Hematopoietic multipotent progenitor cell treated with erythropoietin and hydrocortisone succinate and interleukin-3 and kit ligand, for 15 days (in vitro differentiated cells): ENCODE data around the gene DLL4.

Experiments
- DNase-seq: peaks from one replicate; pipeline ENCODE4 v3.0.0-alpha.2; 2015; ENCODE audit warnings: low spot score

DLL4 gene

DNA sequence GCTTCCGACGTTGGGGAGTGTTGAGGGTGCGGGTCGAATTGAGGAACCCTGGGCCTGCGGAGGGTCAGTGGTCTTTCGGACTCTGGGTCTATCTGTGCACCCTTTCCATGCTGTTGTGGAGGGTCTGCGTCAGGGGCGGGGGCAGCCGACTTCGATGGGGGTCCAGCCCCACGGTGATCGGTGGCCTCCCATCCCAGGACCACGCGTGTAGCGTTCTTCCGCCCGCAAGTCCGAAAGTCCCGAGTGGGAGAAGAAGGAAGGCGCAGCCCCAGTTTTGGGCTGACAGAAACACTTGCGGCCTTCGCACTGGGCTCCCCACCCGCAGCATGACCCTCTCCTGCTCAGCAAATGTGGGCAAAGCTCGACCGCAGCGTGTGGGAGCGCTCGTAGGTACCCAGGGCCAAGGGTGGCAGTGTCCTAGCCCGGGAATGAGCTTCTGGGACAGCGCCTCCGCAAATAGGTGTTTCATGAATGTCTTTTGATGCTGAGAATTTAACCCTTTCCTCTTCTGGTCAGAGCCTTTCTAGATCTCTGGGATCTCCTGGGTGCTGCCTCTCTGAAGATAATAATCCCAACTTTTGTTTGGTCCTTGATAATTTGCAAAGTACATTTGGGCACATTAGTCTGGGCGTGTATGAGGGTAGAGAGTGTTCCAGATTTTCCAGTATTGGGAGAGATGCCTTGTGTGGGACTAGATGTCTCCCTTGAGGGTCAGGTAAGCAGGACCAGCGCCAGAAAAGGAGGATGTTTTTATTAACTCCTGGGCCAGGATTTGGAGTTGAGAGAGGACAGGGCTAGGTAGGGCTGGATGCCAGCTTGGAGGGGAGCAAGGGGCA lies 2.3 kb upstream of the DLL4 start:
- DNase-seq = no peak

- DNase-seq = no peak
Observed at GRCh38 chr15:40927495-40927872, 1.7 kb upstream of the DLL4 start.

- DNase-seq = no peak
Observed at GRCh38 chr15:40927873-40928806, 1.0 kb upstream of the DLL4 start.

DNA sequence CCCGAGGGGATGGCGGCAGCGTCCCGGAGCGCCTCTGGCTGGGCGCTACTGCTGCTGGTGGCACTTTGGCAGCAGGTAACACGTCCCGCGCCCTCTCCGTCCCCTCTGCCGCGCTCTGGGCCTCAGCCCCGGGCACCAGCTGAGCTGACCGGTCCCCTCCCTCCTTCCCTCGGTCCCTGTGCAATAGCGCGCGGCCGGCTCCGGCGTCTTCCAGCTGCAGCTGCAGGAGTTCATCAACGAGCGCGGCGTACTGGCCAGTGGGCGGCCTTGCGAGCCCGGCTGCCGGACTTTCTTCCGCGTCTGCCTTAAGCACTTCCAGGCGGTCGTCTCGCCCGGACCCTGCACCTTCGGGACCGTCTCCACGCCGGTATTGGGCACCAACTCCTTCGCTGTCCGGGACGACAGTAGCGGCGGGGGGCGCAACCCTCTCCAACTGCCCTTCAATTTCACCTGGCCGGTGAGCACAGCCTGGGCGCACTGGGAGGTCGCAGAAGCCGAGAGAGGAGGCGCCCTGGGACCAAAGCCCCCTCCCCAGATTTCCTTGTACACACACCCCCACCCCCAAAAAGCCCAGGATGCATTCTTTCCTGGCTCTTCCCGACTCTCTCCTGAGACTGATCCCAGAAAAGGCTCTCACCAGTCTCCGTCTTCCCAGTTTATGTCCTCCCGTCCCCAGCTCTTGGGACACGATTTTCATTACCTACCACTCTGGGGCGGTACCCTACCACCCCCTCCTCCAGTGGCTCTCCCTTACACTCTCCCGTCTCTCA lies 705 bp downstream of the DLL4 start:
- no peak for DNase-seq

GRCh38 chr15:40930430-40931299 lies 1.5 kb downstream of the DLL4 start:
- DNase-seq = peak; percentile 14

- no peak for DNase-seq
Observed at GRCh38 chr15:40931300-40932142, 2.4 kb downstream of the DLL4 start.

GRCh38 chr15:40932156-40932555 lies 3.0 kb downstream of the DLL4 start:
- no peak for DNase-seq

DNA sequence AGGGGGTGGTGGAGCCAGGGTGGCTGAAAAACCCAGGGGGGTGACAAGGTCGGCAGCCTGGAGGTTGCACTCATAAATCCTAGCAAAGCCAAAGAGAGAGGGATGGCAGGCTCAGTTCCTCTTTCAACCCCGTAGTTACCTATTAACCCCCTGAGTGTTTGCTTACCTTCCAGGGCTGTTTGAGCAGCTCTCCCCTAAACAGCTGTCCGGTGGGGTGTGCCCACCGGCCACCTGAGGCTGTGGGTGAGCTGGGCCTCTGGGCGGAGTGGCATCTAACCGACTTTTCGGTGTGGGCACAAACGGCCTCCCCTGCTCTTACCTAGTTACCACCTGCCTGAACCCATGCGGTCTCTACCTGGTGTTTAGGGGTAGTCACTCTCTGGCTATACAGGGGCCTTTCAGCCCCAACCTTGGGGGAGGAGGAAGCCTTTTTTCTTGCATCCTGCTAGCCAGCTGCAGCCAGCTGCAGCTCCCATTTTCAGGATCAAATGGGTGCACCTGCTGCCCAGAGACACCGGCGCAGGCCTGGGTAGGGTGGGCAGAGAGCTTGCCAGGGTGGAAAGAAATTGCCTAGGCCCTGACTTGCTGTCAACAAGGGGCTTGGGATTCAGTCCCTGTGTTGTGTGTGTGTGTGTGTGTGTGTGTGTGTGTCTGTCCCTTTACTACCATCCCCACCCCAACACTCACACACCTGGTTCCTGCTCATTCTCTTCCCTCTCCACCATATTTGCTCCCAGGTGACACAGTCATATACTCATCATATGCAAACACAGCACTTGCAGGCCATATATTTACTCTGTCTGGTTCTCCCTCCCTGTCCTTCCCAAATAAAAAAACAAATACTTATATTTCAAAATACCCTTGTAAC lies 3.7 kb downstream of the DLL4 start:
- no peak for DNase-seq

- DNase-seq = no peak
Observed at GRCh38 chr15:40933517-40933902, 4.4 kb downstream of the DLL4 start.

DNA sequence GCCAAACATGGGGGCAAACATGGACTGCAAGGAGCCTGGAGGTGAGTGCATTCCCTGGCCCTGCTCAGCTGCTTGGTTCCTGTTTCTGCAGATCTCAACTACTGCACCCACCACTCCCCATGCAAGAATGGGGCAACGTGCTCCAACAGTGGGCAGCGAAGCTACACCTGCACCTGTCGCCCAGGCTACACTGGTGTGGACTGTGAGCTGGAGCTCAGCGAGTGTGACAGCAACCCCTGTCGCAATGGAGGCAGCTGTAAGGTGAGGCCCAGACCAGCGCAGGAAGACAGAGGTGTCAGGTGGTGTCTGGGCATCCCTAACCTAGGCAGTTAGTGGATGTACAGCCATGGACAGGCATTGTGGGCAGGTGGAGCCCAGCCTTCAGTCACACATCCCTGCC lies 5.3 kb downstream of the DLL4 start:
- no peak for DNase-seq

DNA sequence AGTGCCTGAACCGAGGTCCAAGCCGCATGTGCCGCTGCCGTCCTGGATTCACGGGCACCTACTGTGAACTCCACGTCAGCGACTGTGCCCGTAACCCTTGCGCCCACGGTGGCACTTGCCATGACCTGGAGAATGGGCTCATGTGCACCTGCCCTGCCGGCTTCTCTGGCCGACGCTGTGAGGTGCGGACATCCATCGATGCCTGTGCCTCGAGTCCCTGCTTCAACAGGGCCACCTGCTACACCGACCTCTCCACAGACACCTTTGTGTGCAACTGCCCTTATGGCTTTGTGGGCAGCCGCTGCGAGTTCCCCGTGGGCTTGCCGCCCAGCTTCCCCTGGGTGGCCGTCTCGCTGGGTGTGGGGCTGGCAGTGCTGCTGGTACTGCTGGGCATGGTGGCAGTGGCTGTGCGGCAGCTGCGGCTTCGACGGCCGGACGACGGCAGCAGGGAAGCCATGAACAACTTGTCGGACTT lies 7.1 kb downstream of the DLL4 start:
- DNase-seq = no peak

- no peak for DNase-seq
Observed at GRCh38 chr15:40936709-40937666, 7.8 kb downstream of the DLL4 start.

DNA sequence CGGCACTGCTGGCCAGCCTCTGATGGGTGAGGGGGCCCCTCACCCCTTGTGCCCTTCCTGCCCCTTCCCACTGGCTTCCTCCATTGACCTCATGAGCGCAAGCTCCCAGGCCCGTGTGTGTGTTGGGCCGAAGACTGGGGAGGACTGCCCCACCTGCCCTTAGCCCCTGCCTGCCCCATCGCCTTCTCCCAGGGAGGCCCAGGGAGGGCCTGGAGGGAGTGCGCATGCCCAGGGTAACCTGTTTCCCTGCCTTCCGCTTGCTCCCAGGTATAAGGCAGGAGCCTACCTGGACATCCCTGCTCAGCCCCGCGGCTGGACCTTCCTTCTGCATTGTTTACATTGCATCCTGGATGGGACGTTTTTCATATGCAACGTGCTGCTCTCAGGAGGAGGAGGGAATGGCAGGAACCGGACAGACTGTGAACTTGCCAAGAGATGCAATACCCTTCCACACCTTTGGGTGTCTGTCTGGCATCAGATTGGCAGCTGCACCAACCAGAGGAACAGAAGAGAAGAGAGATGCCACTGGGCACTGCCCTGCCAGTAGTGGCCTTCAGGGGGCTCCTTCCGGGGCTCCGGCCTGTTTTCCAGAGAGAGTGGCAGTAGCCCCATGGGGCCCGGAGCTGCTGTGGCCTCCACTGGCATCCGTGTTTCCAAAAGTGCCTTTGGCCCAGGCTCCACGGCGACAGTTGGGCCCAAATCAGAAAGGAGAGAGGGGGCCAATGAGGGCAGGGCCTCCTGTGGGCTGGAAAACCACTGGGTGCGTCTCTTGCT lies 8.8 kb downstream of the DLL4 start:
- no peak for DNase-seq

- no peak for DNase-seq
Observed at GRCh38 chr15:40938536-40938870, 9.4 kb downstream of the DLL4 start.

GRCh38 chr15:40940296-40940801 lies 11.2 kb downstream of the DLL4 start:
- DNase-seq = no peak

DNA sequence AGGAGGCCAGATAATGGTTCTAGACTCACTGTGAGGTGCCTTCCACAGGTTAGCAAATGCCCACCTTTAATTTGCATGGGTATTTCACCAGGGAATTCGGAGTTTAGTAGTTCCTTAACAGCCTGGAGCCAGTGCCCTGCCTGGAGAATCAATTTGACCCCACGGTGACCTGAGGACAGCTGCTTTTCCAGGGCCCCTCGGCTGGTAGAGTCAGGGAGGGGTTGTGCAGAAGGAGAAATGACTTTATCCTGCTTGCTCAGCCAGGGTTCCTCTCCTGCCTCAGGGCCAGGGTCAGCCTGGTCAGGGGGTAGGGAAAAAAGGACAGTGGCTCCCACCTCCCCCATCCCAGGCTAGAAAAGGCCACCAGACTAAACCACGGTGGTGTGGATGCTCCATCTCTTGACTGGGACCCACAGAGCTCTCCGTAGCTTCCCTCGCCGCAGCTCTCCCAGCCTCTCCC lies 12.0 kb downstream of the DLL4 start:
- no peak for DNase-seq
